HepG2 (cell line): ENCODE data around the gene CABLES2. TPM values are rescaled to one million over a fixed set of nuclear protein-coding genes. Genes with fewer than 3 reads are reported as not detected.

Experiments
- ATAC-seq: fragments of 200-7000 bp; cut with Tn5 transposase; 3 replicates; pipeline ENCODE4 v1.9.1; 2020; ENCODE audit warnings: mild to moderate bottlenecking, moderate library complexity
- BruUV-seq: library from RNA; stranded (reverse); fragments of 400-500 nt; replicated peaks from 2 replicates; lab custom pipeline; 2021; lab: Mats Ljungman, UMichigan
- CTCF ChIA-PET: fragments of 300-600 bp; formaldehyde crosslinking; extraction: SDS; loops from one replicate; lab custom pipeline; 2021; ENCODE audit warnings: low total read pairs, inconsistent platforms, low intra/inter-chr PET ratio; lab: Yijun Ruan, JAX
- POLR2A ChIA-PET: fragments of 350-600 bp; sonication (Branson Sonifier 250); formaldehyde crosslinking; loops from one replicate; lab custom pipeline; 2020; ENCODE audit warnings: antibody characterized with exemption, inconsistent platforms; lab: Yijun Ruan, JAX
- DNase-seq: peaks from one replicate; pipeline ENCODE4 v3.0.0-alpha.2; 2015; ENCODE audit warnings: low spot score
- FAIRE-seq: peaks from 3 replicates; lab custom pipeline; 2011; peaks lifted over from hg19 to GRCh38; lab: Jason Lieb, UNC
- H2AFZ ChIP-seq: one replicate; pipeline ENCODE4 v1.6.1; 2011; ENCODE audit warnings: low read length, inconsistent platforms
- H3K27ac ChIP-seq: fragments of 300-600 bp; 3 replicates; pipeline ENCODE4 v1.8.0; 2011; ENCODE audit warnings: mixed run types, mild to moderate bottlenecking, mixed read lengths, low read length, inconsistent platforms; ENCODE audit not compliant: insufficient read depth; ENCODE audit errors: extremely low read length
- H3K27me3 ChIP-seq, 2 experiments: fragments of 200-600 bp in 1 of 2; 2 replicates in 1 of 2; 3 replicates in 1 of 2; pipeline versions ENCODE4 v1.6.0 to v1.8.0; 2011; ENCODE audit warnings: low read length in 2 of 2, mild to moderate bottlenecking in 2 of 2, moderate library complexity in 2 of 2, inconsistent platforms in 1 of 2; ENCODE audit not compliant: insufficient read depth in 2 of 2, control insufficient read depth in 1 of 2
- H3K36me3 ChIP-seq, 2 experiments: fragments of 200-600 bp in 1 of 2; replicated peaks in 1 of 2; 2 replicates in 1 of 2; 3 replicates in 1 of 2; pipeline versions ENCODE4 v1.5.1 to v1.8.0; 2011; ENCODE audit warnings: low read length in 2 of 2, inconsistent platforms in 1 of 2; ENCODE audit not compliant: insufficient read depth in 2 of 2, control insufficient read depth in 1 of 2
- H3K4me1 ChIP-seq: 2 replicates; pipeline ENCODE4 v1.5.1; 2012; ENCODE audit warnings: low read length, inconsistent platforms; ENCODE audit not compliant: insufficient read depth
- H3K4me2 ChIP-seq: 2 replicates; pipeline ENCODE4 v1.6.0; 2011; ENCODE audit warnings: low read depth, low read length, inconsistent platforms
- H3K4me3 ChIP-seq, 3 experiments: fragments of 200-600 bp in 1 of 3; sonication (generic), shearing (Covaris generic) in 1 of 3; replicated peaks in 1 of 3; 2 replicates each; pipeline ENCODE4 v1.5.1; 2011 to 2016; ENCODE audit warnings: low read length in 3 of 3, inconsistent platforms in 2 of 3, low read depth in 2 of 3, mild to moderate bottlenecking in 2 of 3, control low read depth in 1 of 3, mixed read lengths in 1 of 3; ENCODE audit not compliant: insufficient read depth in 1 of 3
- H3K79me2 ChIP-seq: one replicate; pipeline ENCODE4 v1.6.1; 2011; ENCODE audit warnings: low read length, inconsistent platforms; ENCODE audit not compliant: insufficient read depth
- H3K9ac ChIP-seq: 2 replicates; pipeline ENCODE4 v1.6.0; 2011; ENCODE audit warnings: mild to moderate bottlenecking, low read depth, low read length, inconsistent platforms; ENCODE audit not compliant: insufficient read depth
- H3K9me3 ChIP-seq: 2 replicates; pipeline ENCODE4 v1.5.1; 2012; ENCODE audit warnings: mild to moderate bottlenecking, low read length
- H4K20me1 ChIP-seq: 2 replicates; pipeline ENCODE4 v1.6.0; 2011; ENCODE audit warnings: inconsistent platforms, mild to moderate bottlenecking, low read length, moderate library complexity; ENCODE audit not compliant: insufficient read depth
- CREM ChIP-seq, 2 experiments: sonication (generic) in 1 of 2; formaldehyde crosslinking in 1 of 2; IDR thresholded peaks; 2 replicates each; pipeline versions ENCODE4 v1.4.0 to v1.6.1; 2016 to 2020; ENCODE audit warnings: antibody characterized with exemption in 1 of 2, mild to moderate bottlenecking in 1 of 2, missing genetic modification reagents in 1 of 2
- DR1 ChIP-seq: sonication (generic); formaldehyde crosslinking; IDR thresholded peaks from 2 replicates; pipeline ENCODE4 v1.8.0; 2021; ENCODE audit warnings: mild to moderate bottlenecking, missing genetic modification reagents, inconsistent platforms
- ELF4 ChIP-seq: sonication (generic); formaldehyde crosslinking; IDR thresholded peaks from 2 replicates; pipeline ENCODE4 v1.5.0; 2020; ENCODE audit warnings: missing genetic modification reagents, mild to moderate bottlenecking, moderate library complexity, borderline replicate concordance
- ETV5 ChIP-seq: IDR thresholded peaks from 2 replicates; pipeline ENCODE4 v1.6.1; 2018; ENCODE audit warnings: missing biosample characterization, missing genetic modification reagents, inconsistent platforms, borderline replicate concordance
- MEIS1 ChIP-seq: sonication (generic); formaldehyde crosslinking; IDR thresholded peaks from 2 replicates; pipeline ENCODE4 v1.9.0; 2021; ENCODE audit warnings: mild to moderate bottlenecking, missing genetic modification reagents, moderate library complexity, borderline replicate concordance
- MXI1 ChIP-seq: IDR thresholded peaks from 3 replicates; pipeline ENCODE4 v1.6.1; 2012; ENCODE audit warnings: low read depth, low read length, inconsistent platforms, borderline replicate concordance
- POLR2A ChIP-seq, 2 experiments: IDR thresholded peaks; 2 replicates each; pipeline ENCODE4 v1.6.1; 2011; ENCODE audit warnings: low read depth in 2 of 2, low read length in 2 of 2, mild to moderate bottlenecking in 1 of 2, moderate library complexity in 1 of 2; ENCODE audit not compliant: insufficient read depth in 1 of 2
- SAFB2 ChIP-seq: sonication (generic); formaldehyde crosslinking; IDR thresholded peaks from 2 replicates; pipeline ENCODE4 v1.5.1; 2020; ENCODE audit warnings: missing genetic modification reagents, low read depth, mild to moderate bottlenecking, borderline replicate concordance
- SETDB1 ChIP-seq: sonication (generic); formaldehyde crosslinking; IDR thresholded peaks from 2 replicates; pipeline ENCODE4 v1.5.1; 2020; ENCODE audit warnings: missing genetic modification reagents, mild to moderate bottlenecking, borderline replicate concordance
- ZNF205 ChIP-seq: IDR thresholded peaks from 2 replicates; pipeline ENCODE4 v1.6.1; 2018; ENCODE audit warnings: missing biosample characterization, missing genetic modification reagents
- ZNF337 ChIP-seq: sonication (generic); formaldehyde crosslinking; IDR thresholded peaks from 2 replicates; pipeline ENCODE4 v1.5.1; 2020; ENCODE audit warnings: missing genetic modification reagents, low read depth, mild to moderate bottlenecking, borderline replicate concordance
- ZNF343 ChIP-seq: sonication (generic); formaldehyde crosslinking; IDR thresholded peaks from 2 replicates; pipeline ENCODE4 v1.4.0; 2020; ENCODE audit warnings: mild to moderate bottlenecking, missing genetic modification reagents
- ZNF891 ChIP-seq: sonication (generic); formaldehyde crosslinking; IDR thresholded peaks from 2 replicates; pipeline ENCODE4 v1.5.0; 2020; ENCODE audit warnings: mild to moderate bottlenecking, missing genetic modification reagents
- ZSCAN20 ChIP-seq: sonication (generic); formaldehyde crosslinking; IDR thresholded peaks from 2 replicates; pipeline ENCODE4 v1.4.0; 2020; ENCODE audit warnings: missing genetic modification reagents, mild to moderate bottlenecking, borderline replicate concordance
- whole genome bisulfite sequencing: methylation state at CpG from one replicate; pipeline ENCODE4 v1.1.6; 2017; ENCODE audit warnings: low lambda C conversion rate; 5-methylcytosine and 5-hydroxymethylcytosine counted together
- in situ Hi-C: cut with HindIII; loops from 2 replicates; pipeline ENCODE4 v1.10.0; 2017; ENCODE audit warnings: low pct_unique_long_range_greater_than_20kb; ENCODE audit not compliant: extremely low pct_ligation_motif_present
- intact Hi-C: fragments of 100-400 bp; cut with micrococcal nuclease; formaldehyde crosslinking; loops from one replicate; pipeline ENCODE4 v1.10.0; 2022; ENCODE audit not compliant: unreplicated experiment
- polyA plus RNA-seq, 8 experiments: library from polyadenylated mRNA; depleted of rRNA in 3 of 8; stranded (reverse) in 7 of 8; unstranded in 1 of 8; fragments of >200 nt; fragmentation: Illumina TruSeq in 4 of 8; extraction: Trizol in 4 of 8; gene quantifications; 2 replicates each; pipeline versions ENCODE4 v1.2.1 to v1.2.3, GENCODE V29; 2011 to 2016; ENCODE audit warnings: low read depth in 4 of 8, missing spikeins in 1 of 8, mixed read lengths in 1 of 8; ENCODE audit not compliant: insufficient read depth in 1 of 8
- total RNA-seq, 5 experiments: library from RNA; depleted of rRNA; stranded (reverse); fragments of >200 nt; fragmentation: Illumina TruSeq; extraction: Trizol; gene quantifications; 2 replicates each; pipeline ENCODE4 v1.2.3, GENCODE V29; 2016; ENCODE audit warnings: low read depth in 1 of 5
- TF ChIP-seq, protein P1 (sequence below): sonication (generic); formaldehyde crosslinking; conservative IDR thresholded peaks from 2 replicates; pipeline ENCODE4 v1.4.0; 2020; ENCODE audit warnings: mild to moderate bottlenecking, missing genetic modification reagents, moderate library complexity
- TF ChIP-seq, protein P2 (sequence below): IDR thresholded peaks from 2 replicates; pipeline ENCODE4 v1.6.1; 2016; ENCODE audit warnings: missing biosample characterization, missing genetic modification reagents, low read depth
- TF ChIP-seq, protein P3 (sequence below): IDR thresholded peaks from 2 replicates; pipeline ENCODE4 v1.6.1; 2016
- TF ChIP-seq, protein P4 (sequence below): sonication (generic); formaldehyde crosslinking; IDR thresholded peaks from 2 replicates; pipeline ENCODE4 v1.4.0; 2020; ENCODE audit warnings: mild to moderate bottlenecking, low read depth, missing genetic modification reagents

CABLES2 gene
- total and polyA plus RNA-seq, 2 of the 13 experiments (the other 11 are each of a cell fraction or from before 2014, with no cell fraction given): 5.2 to 9.7 TPM

DNA sequence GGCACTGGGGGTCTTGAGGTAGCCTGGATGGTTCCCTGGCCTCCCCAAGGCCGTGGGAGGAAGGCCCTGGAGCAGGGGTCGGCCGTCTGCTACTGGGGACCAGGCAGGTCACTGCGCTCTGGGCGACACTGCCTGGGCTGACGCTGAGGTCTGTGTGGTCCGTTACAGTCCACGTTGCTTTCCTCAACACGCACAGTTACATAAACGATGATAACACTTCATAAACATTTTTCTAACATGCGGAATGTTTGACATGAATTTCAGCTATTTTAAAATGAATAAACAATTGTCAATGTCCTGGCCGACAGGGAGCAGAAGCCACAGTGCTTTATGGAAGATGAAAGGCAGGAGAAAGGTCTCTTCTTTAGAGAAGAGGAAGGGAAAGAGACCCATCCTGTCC is 30.4 kb upstream of the CABLES2 start:
- ChIA-PET POLR2A (no interaction called here), CTCF (no interaction called here)
- H3K9ac ChIP-seq: no peak overlapping the region
- peaks cover 36 to 98% of the 10 kb centered on the region in 2 experiments for H3K27me3 ChIP-seq
- intact Hi-C loops (no loop called here), in situ Hi-C loops (no loop called here)
- H3K4me3 ChIP-seq: no peak overlapping the region
- ATAC-seq (no peak), FAIRE-seq (no peak), DNase-seq (no peak)
- H2AFZ ChIP-seq: no peak overlapping the region
- H4K20me1 ChIP-seq: peaks cover 8% of the 10 kb centered on the region; the same call in 1 of the 2 replicates
- BruUV-seq: no TSS peak
- 34% methylated on average over 12 of the region's 12 CpGs for WGBS
- no peaks in the 10 kb centered on the region for H3K79me2 ChIP-seq
- no peaks in the 10 kb centered on the region for H3K36me3 ChIP-seq
- H3K27ac ChIP-seq: no peak overlapping the region
- peaks cover 13% of the 10 kb centered on the region for H3K4me1 ChIP-seq
- no peaks in the 10 kb centered on the region for H3K9me3 ChIP-seq
- no peak overlapping the region for H3K4me2 ChIP-seq
- no peak for TF ChIP-seq MEIS1 (CRISPR knock-in tag)
- no peak for TF ChIP-seq ZNF343 (CRISPR knock-in tag)
- no peak for TF ChIP-seq ELF4 (CRISPR knock-in tag)
- no peak for TF ChIP-seq SETDB1 (CRISPR knock-in tag)
- TF ChIP-seq DR1 (CRISPR knock-in tag): no peak
- TF ChIP-seq SAFB2 (CRISPR knock-in tag): no peak
- TF ChIP-seq POLR2A (IDR thresholded peaks at IDR 0.05; ENCODE audit: insufficient read depth in 1 of 2, low read depth in 2 of 2, low read length in 2 of 2): no peak
- TF ChIP-seq ZNF337 (CRISPR knock-in tag): no peak
- no peak for TF ChIP-seq CREM (IDR thresholded peaks at IDR 0.05)
- TF ChIP-seq CREM (CRISPR knock-in tag; IDR thresholded peaks at IDR 0.05): no peak
- TF ChIP-seq, protein P1, sequence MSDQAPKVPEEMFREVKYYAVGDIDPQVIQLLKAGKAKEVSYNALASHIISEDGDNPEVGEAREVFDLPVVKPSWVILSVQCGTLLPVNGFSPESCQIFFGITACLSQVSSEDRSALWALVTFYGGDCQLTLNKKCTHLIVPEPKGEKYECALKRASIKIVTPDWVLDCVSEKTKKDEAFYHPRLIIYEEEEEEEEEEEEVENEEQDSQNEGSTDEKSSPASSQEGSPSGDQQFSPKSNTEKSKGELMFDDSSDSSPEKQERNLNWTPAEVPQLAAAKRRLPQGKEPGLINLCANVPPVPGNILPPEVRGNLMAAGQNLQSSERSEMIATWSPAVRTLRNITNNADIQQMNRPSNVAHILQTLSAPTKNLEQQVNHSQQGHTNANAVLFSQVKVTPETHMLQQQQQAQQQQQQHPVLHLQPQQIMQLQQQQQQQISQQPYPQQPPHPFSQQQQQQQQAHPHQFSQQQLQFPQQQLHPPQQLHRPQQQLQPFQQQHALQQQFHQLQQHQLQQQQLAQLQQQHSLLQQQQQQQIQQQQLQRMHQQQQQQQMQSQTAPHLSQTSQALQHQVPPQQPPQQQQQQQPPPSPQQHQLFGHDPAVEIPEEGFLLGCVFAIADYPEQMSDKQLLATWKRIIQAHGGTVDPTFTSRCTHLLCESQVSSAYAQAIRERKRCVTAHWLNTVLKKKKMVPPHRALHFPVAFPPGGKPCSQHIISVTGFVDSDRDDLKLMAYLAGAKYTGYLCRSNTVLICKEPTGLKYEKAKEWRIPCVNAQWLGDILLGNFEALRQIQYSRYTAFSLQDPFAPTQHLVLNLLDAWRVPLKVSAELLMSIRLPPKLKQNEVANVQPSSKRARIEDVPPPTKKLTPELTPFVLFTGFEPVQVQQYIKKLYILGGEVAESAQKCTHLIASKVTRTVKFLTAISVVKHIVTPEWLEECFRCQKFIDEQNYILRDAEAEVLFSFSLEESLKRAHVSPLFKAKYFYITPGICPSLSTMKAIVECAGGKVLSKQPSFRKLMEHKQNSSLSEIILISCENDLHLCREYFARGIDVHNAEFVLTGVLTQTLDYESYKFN: no peak
- TF ChIP-seq ETV5 (CRISPR knock-in tag): no peak
- TF ChIP-seq ZNF891 (CRISPR knock-in tag): no peak
- TF ChIP-seq ZNF205 (CRISPR knock-in tag): no peak
- TF ChIP-seq, protein P2, sequence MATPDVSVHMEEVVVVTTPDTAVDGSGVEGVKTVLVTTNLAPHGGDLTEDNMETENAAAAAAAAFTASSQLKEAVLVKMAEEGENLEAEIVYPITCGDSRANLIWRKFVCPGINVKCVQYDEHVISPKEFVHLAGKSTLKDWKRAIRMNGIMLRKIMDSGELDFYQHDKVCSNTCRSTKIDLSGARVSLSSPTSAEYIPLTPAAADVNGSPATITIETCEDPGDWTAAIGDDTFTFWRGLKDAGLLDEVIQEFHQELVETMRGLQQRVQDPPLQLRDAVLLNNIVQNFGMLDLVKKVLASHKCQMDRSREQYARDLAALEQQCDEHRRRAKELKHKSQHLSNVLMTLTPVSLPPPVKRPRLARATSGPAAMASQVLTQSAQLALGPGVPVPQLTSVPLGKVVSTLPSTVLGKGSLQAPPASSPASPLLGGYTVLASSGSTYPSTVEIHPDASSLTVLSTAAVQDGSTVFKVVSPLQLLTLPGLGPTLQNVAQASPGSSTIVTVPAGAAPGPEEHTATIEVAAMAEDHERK (CRISPR knock-in tag): no peak
- TF ChIP-seq, protein P3, sequence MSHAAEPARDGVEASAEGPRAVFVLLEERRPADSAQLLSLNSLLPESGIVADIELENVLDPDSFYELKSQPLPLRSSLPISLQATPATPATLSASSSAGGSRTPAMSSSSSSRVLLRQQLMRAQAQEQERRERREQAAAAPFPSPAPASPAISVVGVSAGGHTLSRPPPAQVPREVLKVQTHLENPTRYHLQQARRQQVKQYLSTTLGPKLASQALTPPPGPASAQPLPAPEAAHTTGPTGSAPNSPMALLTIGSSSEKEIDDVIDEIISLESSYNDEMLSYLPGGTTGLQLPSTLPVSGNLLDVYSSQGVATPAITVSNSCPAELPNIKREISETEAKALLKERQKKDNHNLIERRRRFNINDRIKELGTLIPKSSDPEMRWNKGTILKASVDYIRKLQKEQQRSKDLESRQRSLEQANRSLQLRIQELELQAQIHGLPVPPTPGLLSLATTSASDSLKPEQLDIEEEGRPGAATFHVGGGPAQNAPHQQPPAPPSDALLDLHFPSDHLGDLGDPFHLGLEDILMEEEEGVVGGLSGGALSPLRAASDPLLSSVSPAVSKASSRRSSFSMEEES (CRISPR knock-in tag): no peak
- TF ChIP-seq, protein P4, sequence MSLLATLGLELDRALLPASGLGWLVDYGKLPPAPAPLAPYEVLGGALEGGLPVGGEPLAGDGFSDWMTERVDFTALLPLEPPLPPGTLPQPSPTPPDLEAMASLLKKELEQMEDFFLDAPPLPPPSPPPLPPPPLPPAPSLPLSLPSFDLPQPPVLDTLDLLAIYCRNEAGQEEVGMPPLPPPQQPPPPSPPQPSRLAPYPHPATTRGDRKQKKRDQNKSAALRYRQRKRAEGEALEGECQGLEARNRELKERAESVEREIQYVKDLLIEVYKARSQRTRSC (CRISPR knock-in tag): no peak
- TF ChIP-seq MXI1: no peak
- TF ChIP-seq ZSCAN20 (CRISPR knock-in tag): no peak
